T-helper 1 cell (primary cell): ENCODE results near the gene TNRC6C.
A peak's percentile ranks its signal among the peaks of the same experiment; 100 is the strongest.

Source experiments
- DNase-seq, 5 donors: peaks; one replicate each; pipeline ENCODE4 v3.0.0-alpha.2; 2012 to 2020
- total RNA-seq, 4 donors: gene quantifications; one replicate each; lab custom pipeline; 2026; lab: John Stamatoyannopoulos, UW

TNRC6C gene
- 140 to 189 (median 164) reads per million in 4 donors for total RNA-seq

- peak; percentile 99 to 100 (median 100) for DNase-seq
Observed at GRCh38 chr17:77957857-77958715, at the start of gene TNRC6C. Gene TNRC6C, plus strand, starts transcription at chr17:77958703. Its CDS starts 45,504 bp downstream, at chr17:78004207.

GRCh38 chr17:77909236-77909635 is 49.3 kb upstream of the TNRC6C start:
- no peak for DNase-seq

- DNase-seq, result no peak
Observed at GRCh38 chr17:77909816-77910215, 48.7 kb upstream of the TNRC6C start.

- no peak for DNase-seq
Observed at GRCh38 chr17:77914385-77915254, 43.9 kb upstream of the TNRC6C start.

- DNase-seq, result no peak
Observed at GRCh38 chr17:77915594-77916021, 42.9 kb upstream of the TNRC6C start.

GRCh38 chr17:77916264-77916663 is 42.2 kb upstream of the TNRC6C start:
- DNase-seq, result no peak

- DNase-seq, result no peak
Observed at GRCh38 chr17:77916703-77917481, 41.6 kb upstream of the TNRC6C start.

- DNase-seq, result no peak
Observed at GRCh38 chr17:77919276-77919675, 39.2 kb upstream of the TNRC6C start.

- DNase-seq, result no peak
Observed at GRCh38 chr17:77923135-77923534, 35.4 kb upstream of the TNRC6C start.

- no peak for DNase-seq
Observed at GRCh38 chr17:77923776-77924513, 34.6 kb upstream of the TNRC6C start.

GRCh38 chr17:77924757-77925336 is 33.7 kb upstream of the TNRC6C start:
- no peak for DNase-seq

- no peak for DNase-seq
Observed at GRCh38 chr17:77925831-77926543, 32.5 kb upstream of the TNRC6C start.

- no peak for DNase-seq
Observed at GRCh38 chr17:77926981-77927380, 31.5 kb upstream of the TNRC6C start.

- DNase-seq, result no peak
Observed at GRCh38 chr17:77927777-77928518, 30.6 kb upstream of the TNRC6C start.

- DNase-seq, result no peak
Observed at GRCh38 chr17:77928519-77929179, 29.9 kb upstream of the TNRC6C start.

- no peak for DNase-seq
Observed at GRCh38 chr17:77929180-77929564, 29.3 kb upstream of the TNRC6C start.

GRCh38 chr17:77929871-77930436 is 28.5 kb upstream of the TNRC6C start:
- no peak for DNase-seq

GRCh38 chr17:77930780-77931768 is 27.4 kb upstream of the TNRC6C start:
- DNase-seq, result no peak
